MCF 10A (cell line): ENCODE data around the gene SYT1. TPM values are rescaled to one million over a fixed set of nuclear protein-coding genes. Genes with fewer than 3 reads are reported as not detected.

ENCODE experiments used
- BruUV-seq: library from RNA; stranded (reverse); fragments of 400-500 nt; replicated peaks from 2 replicates; lab custom pipeline; 2021; lab: Mats Ljungman, UMichigan
- CTCF ChIA-PET: fragments of 300-600 bp; sonication (Branson Sonifier 250); formaldehyde crosslinking; extraction: SDS; loops from one replicate; lab custom pipeline; 2021; ENCODE audit warnings: antibody characterized with exemption, inconsistent platforms; lab: Yijun Ruan, JAX
- POLR2A ChIA-PET: fragments of 300-600, 350-650 bp; sonication (Branson Sonifier 250); formaldehyde crosslinking; extraction: SDS; loops from one replicate; lab custom pipeline; 2020; ENCODE audit warnings: antibody characterized with exemption, inconsistent platforms; lab: Yijun Ruan, JAX
- DNase-seq: peaks from one replicate; pipeline ENCODE4 v3.0.0-alpha.2; 2018; ENCODE audit not compliant: unreplicated experiment
- H3K27ac Mint-ChIP-seq: one replicate; pipeline ENCODE4 v1.8.0; 2022; ENCODE audit warnings: mild to moderate bottlenecking, low read depth, mixed read lengths; ENCODE audit not compliant: unreplicated experiment
- H3K27me3 Mint-ChIP-seq: one replicate; pipeline ENCODE4 v1.8.0; 2022; ENCODE audit warnings: mixed read lengths; ENCODE audit not compliant: insufficient read depth, unreplicated experiment
- H3K36me3 Mint-ChIP-seq: one replicate; pipeline ENCODE4 v1.8.0; 2022; ENCODE audit warnings: mild to moderate bottlenecking, moderate library complexity, mixed read lengths; ENCODE audit not compliant: insufficient read depth, unreplicated experiment
- H3K4me1 Mint-ChIP-seq: one replicate; pipeline ENCODE4 v1.8.0; 2022; ENCODE audit warnings: mixed read lengths; ENCODE audit not compliant: insufficient read depth, unreplicated experiment
- H3K4me3 Mint-ChIP-seq: one replicate; pipeline ENCODE4 v1.8.0; 2022; ENCODE audit warnings: mild to moderate bottlenecking, moderate library complexity, mixed read lengths; ENCODE audit not compliant: unreplicated experiment
- H3K9me3 Mint-ChIP-seq: one replicate; pipeline ENCODE4 v1.8.0; 2022; ENCODE audit warnings: mixed read lengths; ENCODE audit not compliant: unreplicated experiment
- intact Hi-C: fragments of 100-400 bp; cut with micrococcal nuclease; formaldehyde crosslinking; loops from 2 replicates; pipeline ENCODE4 v1.14.1; 2022
- total RNA-seq: library from RNA; stranded (reverse); gene quantifications from 2 replicates; pipeline ENCODE4 v1.2.3, GENCODE V29; 2022
- TF ChIP-seq, protein P1 (sequence below): fragments of 200-600 bp; IDR thresholded peaks from one replicate; pipeline ENCODE4 v1.8.0; 2022; ENCODE audit warnings: antibody characterized with exemption, mild to moderate bottlenecking; ENCODE audit not compliant: unreplicated experiment

SYT1 gene
- total RNA-seq, 1 experiment from 2014 or later: 7.4 TPM

DNA sequence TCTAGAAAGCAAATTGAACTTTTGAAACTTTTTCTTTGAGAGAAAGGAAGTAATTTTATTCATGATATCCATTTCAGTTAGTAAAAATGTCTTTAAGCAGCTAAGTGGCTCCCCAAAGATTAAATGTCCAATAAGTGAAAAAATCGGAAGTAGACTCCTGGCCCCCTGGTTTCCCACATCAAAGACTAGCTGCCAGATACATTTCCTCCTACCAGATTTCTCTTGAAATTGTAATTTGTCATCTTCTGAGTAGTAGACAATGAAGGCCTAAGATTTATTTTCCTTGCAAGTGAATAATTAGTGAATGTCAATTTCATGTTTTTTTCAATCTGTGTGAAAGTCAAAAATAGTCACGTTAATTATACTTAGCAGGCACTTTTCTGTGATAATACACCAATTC, 321.9 kb downstream of the SYT1 start:
- BruUV-seq: no TSS peak
- Mint-ChIP-seq H3K36me3 (no peaks in the 10 kb centered on the region), H3K4me1 (no peaks in the 10 kb centered on the region), H3K4me3 (no peak overlapping the region), H3K9me3 (no peaks in the 10 kb centered on the region), H3K27ac (no peak overlapping the region), H3K27me3 (no peaks in the 10 kb centered on the region)
- intact Hi-C loops: no loop called here
- POLR2A ChIA-PET: no interaction called here
- TF ChIP-seq, protein P1, sequence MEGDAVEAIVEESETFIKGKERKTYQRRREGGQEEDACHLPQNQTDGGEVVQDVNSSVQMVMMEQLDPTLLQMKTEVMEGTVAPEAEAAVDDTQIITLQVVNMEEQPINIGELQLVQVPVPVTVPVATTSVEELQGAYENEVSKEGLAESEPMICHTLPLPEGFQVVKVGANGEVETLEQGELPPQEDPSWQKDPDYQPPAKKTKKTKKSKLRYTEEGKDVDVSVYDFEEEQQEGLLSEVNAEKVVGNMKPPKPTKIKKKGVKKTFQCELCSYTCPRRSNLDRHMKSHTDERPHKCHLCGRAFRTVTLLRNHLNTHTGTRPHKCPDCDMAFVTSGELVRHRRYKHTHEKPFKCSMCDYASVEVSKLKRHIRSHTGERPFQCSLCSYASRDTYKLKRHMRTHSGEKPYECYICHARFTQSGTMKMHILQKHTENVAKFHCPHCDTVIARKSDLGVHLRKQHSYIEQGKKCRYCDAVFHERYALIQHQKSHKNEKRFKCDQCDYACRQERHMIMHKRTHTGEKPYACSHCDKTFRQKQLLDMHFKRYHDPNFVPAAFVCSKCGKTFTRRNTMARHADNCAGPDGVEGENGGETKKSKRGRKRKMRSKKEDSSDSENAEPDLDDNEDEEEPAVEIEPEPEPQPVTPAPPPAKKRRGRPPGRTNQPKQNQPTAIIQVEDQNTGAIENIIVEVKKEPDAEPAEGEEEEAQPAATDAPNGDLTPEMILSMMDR: no peak
- DNase-seq: no peak
- CTCF ChIA-PET: interaction anchor here (1.0 to 1.1 kb wide), 2 partner anchors 15 to 715 kb away, joined by 3 read pairs; no protein-coding TSS in a partner anchor

GRCh38 chr12:79187032-79187431, 322.5 kb downstream of the SYT1 start:
- TF ChIP-seq, protein P1: no peak
- ChIA-PET POLR2A (no interaction called here), CTCF (interaction anchor here (0.6 to 1.1 kb wide), 5 partner anchors 9 to 716 kb away, joined by 3 to 4 read pairs (median 3); no protein-coding TSS in a partner anchor)

GRCh38 chr12:79191391-79191790, 326.8 kb downstream of the SYT1 start:
- H3K36me3 Mint-ChIP-seq: no peaks in the 10 kb centered on the region
- H3K9me3 Mint-ChIP-seq: no peaks in the 10 kb centered on the region
- ChIA-PET CTCF (no interaction called here), POLR2A (no interaction called here)
- no peaks in the 10 kb centered on the region for H3K27me3 Mint-ChIP-seq
- no TSS peak for BruUV-seq
- no peaks in the 10 kb centered on the region for H3K4me1 Mint-ChIP-seq
- no peak for DNase-seq
- TF ChIP-seq, protein P1: no peak
- no peak overlapping the region for H3K4me3 Mint-ChIP-seq
- H3K27ac Mint-ChIP-seq: no peak overlapping the region
- intact Hi-C loops: no loop called here

More at GRCh38 chr12:79187032-79187431, 322.5 kb downstream of the SYT1 start:
- intact Hi-C loops: no loop called here
- DNase-seq: no peak
- no peaks in the 10 kb centered on the region for H3K36me3 Mint-ChIP-seq
- no peaks in the 10 kb centered on the region for H3K4me1 Mint-ChIP-seq
- BruUV-seq: no TSS peak
- no peaks in the 10 kb centered on the region for H3K9me3 Mint-ChIP-seq
- no peak overlapping the region for H3K27ac Mint-ChIP-seq
- H3K4me3 Mint-ChIP-seq: no peak overlapping the region
- H3K27me3 Mint-ChIP-seq: no peaks in the 10 kb centered on the region

DNA sequence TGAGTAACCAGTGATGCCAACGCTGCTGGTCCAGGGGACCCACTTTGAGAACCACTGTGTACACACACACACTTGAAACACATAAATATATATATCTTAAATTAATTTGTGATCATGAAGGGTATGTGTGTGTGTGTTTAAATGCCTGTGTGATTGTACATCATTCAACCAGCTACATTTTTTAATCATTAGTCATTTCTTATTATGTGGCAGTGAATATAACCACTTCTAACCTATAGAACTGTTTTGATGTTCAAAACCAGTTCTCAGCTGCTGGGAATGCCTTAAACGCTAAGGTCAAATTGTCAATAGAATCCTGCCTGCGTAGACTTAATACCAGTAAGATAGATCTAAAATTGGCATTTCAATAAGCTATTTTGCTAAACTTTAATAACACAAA, 330.0 kb downstream of the SYT1 start:
- intact Hi-C loops: no loop called here

More for the DNA sequence above, 330.0 kb downstream of the SYT1 start:
- Mint-ChIP-seq H3K27ac (no peak overlapping the region), H3K4me1 (no peaks in the 10 kb centered on the region), H3K27me3 (no peaks in the 10 kb centered on the region), H3K4me3 (no peak overlapping the region), H3K36me3 (no peaks in the 10 kb centered on the region), H3K9me3 (no peaks in the 10 kb centered on the region)
- CTCF ChIA-PET: interaction anchor here (1.4 to 2.4 kb wide), 2 partner anchors 20 to 150 kb away, joined by 6 to 7 read pairs; no protein-coding TSS in a partner anchor
- TF ChIP-seq, protein P1: no peak
- no TSS peak for BruUV-seq
- POLR2A ChIA-PET: interaction anchor here (0.5 kb wide), 1 partner anchor 1933 kb away, joined by 3 read pairs; no protein-coding TSS in a partner anchor
- DNase-seq: no peak
